GM23248 (cell line): ENCODE results near the gene NOTCH3.

Source experiments
- EZH2 ChIP-seq: fragments of 200-600 bp; sonication (generic); IDR thresholded peaks from 2 replicates; pipeline ENCODE4 v1.6.1; 2018; ENCODE audit warnings: antibody characterized with exemption, mild to moderate bottlenecking; ENCODE audit not compliant: insufficient read depth, poor library complexity, severe bottlenecking
- EZH2phosphoT487 ChIP-seq: fragments of 200-600 bp; sonication (generic); IDR thresholded peaks from 2 replicates; pipeline ENCODE4 v1.6.1; 2018; ENCODE audit warnings: antibody characterized with exemption, moderate library complexity, mild to moderate bottlenecking, low read depth; ENCODE audit not compliant: insufficient read depth

GRCh38 chr19:15195371-15196334 is 5.1 kb downstream of the NOTCH3 start:
- no peak for TF ChIP-seq EZH2phosphoT487
- TF ChIP-seq EZH2 = no peak
